Measurements from ENCODE around the gene MYLK.
A peak's percentile ranks its signal among the peaks of the same experiment; 100 is the strongest.

The MYLK gene

DNA sequence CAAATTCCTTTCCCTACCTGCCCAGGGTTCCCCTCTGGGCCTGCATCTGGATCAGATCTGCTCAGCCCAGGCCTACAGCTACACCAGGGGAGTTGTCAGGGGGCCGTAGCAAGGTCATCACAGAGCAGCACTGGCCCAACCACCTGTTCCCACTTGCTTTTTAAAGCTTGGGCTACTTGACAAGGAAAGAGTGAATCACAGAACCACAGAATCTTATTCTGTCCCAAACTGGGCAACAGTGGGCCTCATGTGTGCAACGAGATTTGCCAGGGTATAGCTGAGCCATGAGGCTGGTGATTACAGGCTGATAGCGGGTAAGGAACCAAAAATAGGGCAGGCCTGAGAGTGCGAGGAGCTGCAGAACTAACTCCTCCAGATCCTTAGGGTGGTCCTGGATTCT, 66.7 kb downstream of the MYLK start:
- H3K4me3 ChIP-seq (replicated peaks in 1 of 2; ENCODE audit: low read depth in 2 of 2, low read length in 2 of 2), result no peak overlapping the region
- DNase-seq (ENCODE audit: low read depth in 2 of 2), result peak in 1 of 2 donors; percentile 17
- TF ChIP-seq, protein P1, sequence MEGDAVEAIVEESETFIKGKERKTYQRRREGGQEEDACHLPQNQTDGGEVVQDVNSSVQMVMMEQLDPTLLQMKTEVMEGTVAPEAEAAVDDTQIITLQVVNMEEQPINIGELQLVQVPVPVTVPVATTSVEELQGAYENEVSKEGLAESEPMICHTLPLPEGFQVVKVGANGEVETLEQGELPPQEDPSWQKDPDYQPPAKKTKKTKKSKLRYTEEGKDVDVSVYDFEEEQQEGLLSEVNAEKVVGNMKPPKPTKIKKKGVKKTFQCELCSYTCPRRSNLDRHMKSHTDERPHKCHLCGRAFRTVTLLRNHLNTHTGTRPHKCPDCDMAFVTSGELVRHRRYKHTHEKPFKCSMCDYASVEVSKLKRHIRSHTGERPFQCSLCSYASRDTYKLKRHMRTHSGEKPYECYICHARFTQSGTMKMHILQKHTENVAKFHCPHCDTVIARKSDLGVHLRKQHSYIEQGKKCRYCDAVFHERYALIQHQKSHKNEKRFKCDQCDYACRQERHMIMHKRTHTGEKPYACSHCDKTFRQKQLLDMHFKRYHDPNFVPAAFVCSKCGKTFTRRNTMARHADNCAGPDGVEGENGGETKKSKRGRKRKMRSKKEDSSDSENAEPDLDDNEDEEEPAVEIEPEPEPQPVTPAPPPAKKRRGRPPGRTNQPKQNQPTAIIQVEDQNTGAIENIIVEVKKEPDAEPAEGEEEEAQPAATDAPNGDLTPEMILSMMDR (IDR thresholded peaks at IDR 0.05; ENCODE audit: low read depth, low read length), result no peak

DNA sequence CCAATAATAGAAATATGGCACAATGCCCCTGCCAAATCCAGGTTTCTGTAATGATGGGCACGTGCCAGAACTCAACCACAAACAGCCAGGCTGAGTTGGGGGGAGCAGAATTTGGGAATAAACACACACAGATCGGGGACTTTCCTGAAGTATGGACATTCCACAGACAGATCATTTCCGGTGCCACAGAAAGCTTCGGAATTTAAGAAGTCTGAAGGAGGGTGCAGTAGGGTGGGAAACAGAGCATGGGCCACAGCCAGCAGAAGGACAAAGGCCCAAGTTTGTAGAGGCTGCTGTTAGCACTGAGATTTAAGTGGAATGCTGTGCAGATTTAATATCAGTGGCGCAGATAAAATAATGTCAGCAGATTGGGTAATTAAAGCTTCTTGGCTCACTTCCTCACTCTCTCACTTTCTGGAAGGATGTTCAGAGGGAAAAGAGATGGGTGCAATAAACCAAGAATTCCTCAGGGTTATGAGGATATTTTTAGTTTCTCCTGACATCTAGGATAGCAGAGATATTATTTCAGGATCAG, 67.4 kb downstream of the MYLK start:
- DNase-seq (ENCODE audit: low read depth in 2 of 2), result peak; percentile 82 to 89
- TF ChIP-seq, protein P1 (IDR thresholded peaks at IDR 0.05; ENCODE audit: low read depth, low read length), result no peak
- H3K4me3 ChIP-seq (replicated peaks in 1 of 2; ENCODE audit: low read depth in 2 of 2, low read length in 2 of 2), result no peak overlapping the region

DNA sequence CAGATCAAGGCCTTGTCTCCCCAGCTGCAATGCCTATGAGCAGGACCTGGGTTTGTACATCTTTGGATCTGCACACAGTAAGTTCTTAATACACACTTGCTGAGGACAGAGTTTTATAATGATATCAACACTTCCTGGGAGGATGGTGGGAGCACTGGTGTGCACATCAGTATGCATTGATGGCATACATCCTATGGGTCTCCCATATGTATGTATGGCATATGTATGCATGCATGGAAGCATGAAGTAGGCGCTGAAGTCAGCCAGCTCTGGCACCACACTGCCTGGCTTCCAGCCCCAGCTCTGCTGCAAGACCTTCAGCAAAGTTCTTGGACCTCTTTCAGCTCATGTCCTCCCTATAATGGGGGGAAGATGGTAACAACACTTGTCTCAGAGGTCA, 68.2 kb downstream of the MYLK start:
- TF ChIP-seq, protein P1 (IDR thresholded peaks at IDR 0.05; ENCODE audit: low read depth, low read length), result no peak
- no peak overlapping the region for H3K4me3 ChIP-seq (replicated peaks in 1 of 2; ENCODE audit: low read depth in 2 of 2, low read length in 2 of 2)
- no peak for DNase-seq (ENCODE audit: low read depth in 2 of 2)

DNA sequence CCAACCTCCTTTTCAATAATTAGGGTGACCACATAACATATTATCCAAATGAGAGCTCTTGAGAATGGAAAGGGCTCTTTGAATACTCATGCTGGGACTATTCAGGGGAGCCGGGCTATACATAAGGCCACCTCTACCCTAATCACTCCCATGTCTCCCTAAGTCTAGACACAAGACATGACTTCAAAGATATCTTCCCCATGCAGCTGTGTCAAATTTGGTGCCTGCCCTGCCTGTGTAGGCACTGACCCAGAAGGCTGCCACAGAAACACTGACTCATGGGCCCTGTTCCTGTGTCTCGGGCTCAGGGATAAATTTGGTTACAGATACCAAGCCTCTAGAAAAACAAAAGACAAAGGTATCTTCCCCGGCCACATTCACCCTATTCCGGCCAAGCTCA, 70.3 kb downstream of the MYLK start:
- TF ChIP-seq, protein P1 (IDR thresholded peaks at IDR 0.05; ENCODE audit: low read depth, low read length), result no peak
- no peak overlapping the region for H3K4me3 ChIP-seq (replicated peaks in 1 of 2; ENCODE audit: low read depth in 2 of 2, low read length in 2 of 2)
- DNase-seq (ENCODE audit: low read depth in 2 of 2), result peak in 1 of 2 donors; percentile 41

DNA sequence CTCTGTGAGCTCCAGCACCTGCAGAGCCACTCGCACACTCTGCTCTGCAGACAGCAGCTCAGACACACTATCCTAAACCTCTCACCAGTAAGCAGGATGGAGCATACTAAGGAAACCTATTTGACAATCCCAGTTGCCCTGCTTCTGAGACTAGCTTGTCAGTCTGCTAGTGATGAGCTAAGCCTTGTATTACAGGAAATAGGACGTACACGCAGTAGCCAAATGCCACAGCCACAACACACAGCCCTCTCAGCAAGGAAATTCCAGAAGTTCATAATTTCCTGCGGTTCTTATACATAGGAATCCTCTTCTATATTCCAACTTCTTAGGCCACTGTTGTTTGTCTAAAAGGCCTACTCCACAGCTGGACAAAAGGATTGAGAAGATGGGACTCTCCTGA, 74.5 kb downstream of the MYLK start:
- TF ChIP-seq, protein P1 (IDR thresholded peaks at IDR 0.05; ENCODE audit: low read depth, low read length), result no peak
- H3K4me3 ChIP-seq (replicated peaks in 1 of 2; ENCODE audit: low read depth in 2 of 2, low read length in 2 of 2), result no peak overlapping the region
- DNase-seq (ENCODE audit: low read depth in 2 of 2), result peak; percentile 71 to 75

DNA sequence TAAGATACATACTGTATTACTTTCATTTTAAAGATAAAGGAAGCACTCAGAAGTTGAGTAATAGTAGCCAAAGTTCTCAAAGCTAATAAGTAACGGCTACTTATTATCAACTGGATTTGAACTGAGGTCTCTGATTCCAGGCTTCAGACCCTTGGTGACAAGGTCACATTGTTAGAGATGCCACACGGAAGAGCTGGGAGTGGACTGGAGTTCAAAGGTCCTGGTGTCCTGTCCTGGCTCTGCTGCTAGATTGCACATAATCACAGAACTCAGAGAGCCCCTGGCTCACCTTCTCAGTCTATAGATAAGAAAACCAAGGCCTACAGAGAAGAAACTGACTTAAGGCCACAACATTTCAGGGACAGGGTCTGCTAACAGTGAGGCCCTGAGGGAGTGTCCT, 75.3 kb downstream of the MYLK start:
- TF ChIP-seq, protein P1 (IDR thresholded peaks at IDR 0.05; ENCODE audit: low read depth, low read length), result no peak

DNA sequence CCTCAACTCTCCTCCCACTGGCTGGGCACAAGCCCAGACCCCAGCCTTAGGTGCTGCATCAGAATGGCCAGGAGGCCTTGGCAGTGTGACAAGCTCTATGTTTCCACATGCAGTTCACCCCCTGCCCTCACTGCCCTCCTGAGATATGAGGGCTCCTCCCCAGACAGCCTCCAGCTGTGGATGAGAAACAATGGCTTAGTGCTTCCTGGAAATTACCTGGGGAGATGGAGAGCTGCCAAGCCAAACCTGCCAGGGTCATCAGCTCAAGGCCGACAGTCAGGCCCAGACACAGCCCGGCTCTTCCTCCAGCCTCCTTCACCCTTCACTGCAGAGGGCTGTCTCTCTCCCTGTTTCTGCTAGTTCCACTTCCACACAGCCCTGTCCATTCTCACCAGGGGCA, 76.3 kb downstream of the MYLK start:
- no peak overlapping the region for H3K4me3 ChIP-seq (replicated peaks in 1 of 2; ENCODE audit: low read depth in 2 of 2, low read length in 2 of 2)
- TF ChIP-seq, protein P1 (IDR thresholded peaks at IDR 0.05; ENCODE audit: low read depth, low read length), result no peak
- DNase-seq (ENCODE audit: low read depth in 2 of 2), result peak in 1 of 2 donors; percentile 42

More for the DNA sequence above, 75.3 kb downstream of the MYLK start:
- H3K4me3 ChIP-seq (replicated peaks in 1 of 2; ENCODE audit: low read depth in 2 of 2, low read length in 2 of 2), result no peak overlapping the region
- no peak for DNase-seq (ENCODE audit: low read depth in 2 of 2)

All from cardiac fibroblast (primary cell).